ENCODE measurements around the gene TESK2.

TESK2 gene

GRCh38 chr1:45503462-45504360 lies 12.7 kb upstream of the TESK2 start:
- DNase-seq (ENCODE audit: low read depth) = no peak
- no peak overlapping the region for H3K4me3 ChIP-seq (ENCODE audit: low read length)
- TF ChIP-seq CTCF (IDR thresholded peaks at IDR 0.05; ENCODE audit: insufficient read depth, low read depth, low read length, missing control alignments) = no peak

GRCh38 chr1:45501505-45501859 lies 10.5 kb upstream of the TESK2 start:
- no peak for TF ChIP-seq CTCF (IDR thresholded peaks at IDR 0.05; ENCODE audit: insufficient read depth, low read depth, low read length, missing control alignments)
- H3K4me3 ChIP-seq (ENCODE audit: low read length) = no peak overlapping the region
- no peak for DNase-seq (ENCODE audit: low read depth)

GRCh38 chr1:45499415-45499769 lies 8.4 kb upstream of the TESK2 start:
- H3K4me3 ChIP-seq (ENCODE audit: low read length) = peak overlapping the region; percentile 90
- TF ChIP-seq CTCF (IDR thresholded peaks at IDR 0.05; ENCODE audit: insufficient read depth, low read depth, low read length, missing control alignments) = no peak
- DNase-seq (ENCODE audit: low read depth) = no peak

- no peak overlapping the region for H3K4me3 ChIP-seq (ENCODE audit: low read length)
- no peak for TF ChIP-seq CTCF (IDR thresholded peaks at IDR 0.05; ENCODE audit: insufficient read depth, low read depth, low read length, missing control alignments)
- DNase-seq (ENCODE audit: low read depth) = no peak
These were observed 7.3 kb upstream of the TESK2 start for GRCh38 chr1:45498279-45498678.

GRCh38 chr1:45493116-45493697 lies 2.2 kb upstream of the TESK2 start:
- peak; percentile 67 for TF ChIP-seq CTCF (IDR thresholded peaks at IDR 0.05; ENCODE audit: insufficient read depth, low read depth, low read length, missing control alignments)
- DNase-seq (ENCODE audit: low read depth) = peak; percentile 70
- H3K4me3 ChIP-seq (ENCODE audit: low read length) = no peak overlapping the region

- no peak overlapping the region for H3K4me3 ChIP-seq (ENCODE audit: low read length)
- no peak for DNase-seq (ENCODE audit: low read depth)
- no peak for TF ChIP-seq CTCF (IDR thresholded peaks at IDR 0.05; ENCODE audit: insufficient read depth, low read depth, low read length, missing control alignments)
These were observed 1.7 kb upstream of the TESK2 start for GRCh38 chr1:45492691-45493090.

All from epithelial cell of esophagus (primary cell).